VCaP (cell line): ENCODE measurements around the gene ACRBP.

Experiments
- H3K27ac ChIP-seq: fragments of 450-650 bp; 2 replicates; pipeline ENCODE4 v1.5.1; 2017
- TF ChIP-seq, protein P1 (sequence below): fragments of 450-650 bp; conservative IDR thresholded peaks from 2 replicates; pipeline ENCODE4 v1.5.1; 2017; ENCODE audit warnings: mild to moderate bottlenecking, moderate library complexity

Gene ACRBP

DNA sequence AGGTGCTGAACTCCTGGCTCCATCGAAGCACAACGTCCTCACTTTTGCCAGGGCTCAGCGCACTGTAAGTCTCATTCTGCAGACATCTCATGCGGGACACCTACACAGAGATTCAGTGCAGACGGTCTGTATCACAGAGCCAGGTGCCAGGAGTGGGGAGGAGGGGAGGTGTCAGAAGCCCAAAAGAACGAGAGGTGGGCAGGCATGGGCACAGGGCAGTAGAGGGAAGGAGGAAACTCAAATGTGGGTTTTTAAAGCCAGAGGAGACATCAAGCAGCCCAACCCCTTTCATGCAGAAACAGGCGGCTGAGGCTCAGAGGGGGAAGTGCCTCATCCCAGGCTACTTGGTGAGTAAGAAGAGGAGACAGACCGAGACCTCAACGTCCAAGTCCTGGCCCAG, 8.9 kb downstream of the ACRBP start:
- TF ChIP-seq, protein P1, sequence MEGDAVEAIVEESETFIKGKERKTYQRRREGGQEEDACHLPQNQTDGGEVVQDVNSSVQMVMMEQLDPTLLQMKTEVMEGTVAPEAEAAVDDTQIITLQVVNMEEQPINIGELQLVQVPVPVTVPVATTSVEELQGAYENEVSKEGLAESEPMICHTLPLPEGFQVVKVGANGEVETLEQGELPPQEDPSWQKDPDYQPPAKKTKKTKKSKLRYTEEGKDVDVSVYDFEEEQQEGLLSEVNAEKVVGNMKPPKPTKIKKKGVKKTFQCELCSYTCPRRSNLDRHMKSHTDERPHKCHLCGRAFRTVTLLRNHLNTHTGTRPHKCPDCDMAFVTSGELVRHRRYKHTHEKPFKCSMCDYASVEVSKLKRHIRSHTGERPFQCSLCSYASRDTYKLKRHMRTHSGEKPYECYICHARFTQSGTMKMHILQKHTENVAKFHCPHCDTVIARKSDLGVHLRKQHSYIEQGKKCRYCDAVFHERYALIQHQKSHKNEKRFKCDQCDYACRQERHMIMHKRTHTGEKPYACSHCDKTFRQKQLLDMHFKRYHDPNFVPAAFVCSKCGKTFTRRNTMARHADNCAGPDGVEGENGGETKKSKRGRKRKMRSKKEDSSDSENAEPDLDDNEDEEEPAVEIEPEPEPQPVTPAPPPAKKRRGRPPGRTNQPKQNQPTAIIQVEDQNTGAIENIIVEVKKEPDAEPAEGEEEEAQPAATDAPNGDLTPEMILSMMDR = no peak
- no peak overlapping the region for H3K27ac ChIP-seq

DNA sequence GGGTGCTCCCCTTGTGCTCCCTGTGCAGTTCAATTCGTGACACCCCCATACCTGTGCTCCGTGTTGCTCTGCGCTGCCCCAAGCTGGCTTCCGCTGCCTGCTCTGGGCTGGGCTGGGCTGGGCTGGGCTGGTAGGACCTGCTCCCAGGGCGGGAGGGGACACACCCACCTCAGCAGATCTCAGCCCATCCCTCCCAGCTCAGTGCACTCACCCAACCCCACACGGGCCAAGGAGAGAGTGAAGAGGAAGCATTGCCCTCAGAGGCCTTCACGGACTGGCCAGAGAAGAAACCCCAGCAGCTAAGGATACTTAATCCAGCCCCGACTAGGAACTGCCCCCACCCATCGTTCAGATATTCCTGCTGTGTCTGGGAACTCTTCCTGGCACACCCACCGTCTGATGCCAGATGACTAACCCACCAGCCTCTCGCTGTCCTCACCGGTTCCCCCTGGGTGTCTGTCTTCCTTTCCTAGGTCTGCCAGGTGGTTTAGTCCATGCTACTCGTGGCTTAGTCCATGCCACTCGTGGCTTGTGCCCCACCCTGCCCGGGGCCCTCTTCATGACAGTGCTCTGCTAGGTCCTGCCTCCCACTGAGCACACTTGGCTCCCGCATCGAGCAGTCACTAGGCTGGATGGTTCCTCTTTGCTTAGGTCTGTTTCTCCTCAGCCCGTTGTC, 11.2 kb downstream of the ACRBP start, which contains the start of gene LPAR5:
Gene LPAR5 (minus strand): TSS at position 104 of the 676 bp plus-strand sequence. CDS start 14,711 bp downstream, outside the sequence.
- H3K27ac ChIP-seq = no peak within 1 kb of the TSS
- TF ChIP-seq, protein P1 = no peak

DNA sequence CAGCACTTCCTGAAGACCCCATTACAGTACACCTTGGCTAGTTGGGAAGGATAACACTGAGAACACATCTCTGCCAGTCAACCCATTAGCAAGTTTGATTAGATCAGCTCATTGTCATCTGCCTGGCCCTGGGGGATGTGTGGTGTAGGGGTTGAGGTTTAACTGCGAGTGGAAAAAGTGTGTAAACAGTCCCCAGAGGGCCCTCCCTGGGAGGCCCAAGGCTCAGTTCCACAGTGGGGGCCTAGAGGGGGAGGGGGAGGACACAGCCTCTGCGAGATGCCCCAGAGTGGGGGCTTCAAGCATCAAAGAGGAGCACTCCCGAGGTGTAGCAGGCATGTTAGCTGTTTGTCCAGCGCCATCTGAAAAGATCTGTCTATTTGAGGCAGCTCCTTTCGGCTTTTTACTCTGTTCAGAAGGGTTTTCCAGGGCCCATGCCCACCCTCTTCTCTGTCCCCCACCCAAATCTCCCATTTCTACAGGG, 11.8 kb downstream of the ACRBP start:
- TF ChIP-seq, protein P1 = no peak
- no peak overlapping the region for H3K27ac ChIP-seq

DNA sequence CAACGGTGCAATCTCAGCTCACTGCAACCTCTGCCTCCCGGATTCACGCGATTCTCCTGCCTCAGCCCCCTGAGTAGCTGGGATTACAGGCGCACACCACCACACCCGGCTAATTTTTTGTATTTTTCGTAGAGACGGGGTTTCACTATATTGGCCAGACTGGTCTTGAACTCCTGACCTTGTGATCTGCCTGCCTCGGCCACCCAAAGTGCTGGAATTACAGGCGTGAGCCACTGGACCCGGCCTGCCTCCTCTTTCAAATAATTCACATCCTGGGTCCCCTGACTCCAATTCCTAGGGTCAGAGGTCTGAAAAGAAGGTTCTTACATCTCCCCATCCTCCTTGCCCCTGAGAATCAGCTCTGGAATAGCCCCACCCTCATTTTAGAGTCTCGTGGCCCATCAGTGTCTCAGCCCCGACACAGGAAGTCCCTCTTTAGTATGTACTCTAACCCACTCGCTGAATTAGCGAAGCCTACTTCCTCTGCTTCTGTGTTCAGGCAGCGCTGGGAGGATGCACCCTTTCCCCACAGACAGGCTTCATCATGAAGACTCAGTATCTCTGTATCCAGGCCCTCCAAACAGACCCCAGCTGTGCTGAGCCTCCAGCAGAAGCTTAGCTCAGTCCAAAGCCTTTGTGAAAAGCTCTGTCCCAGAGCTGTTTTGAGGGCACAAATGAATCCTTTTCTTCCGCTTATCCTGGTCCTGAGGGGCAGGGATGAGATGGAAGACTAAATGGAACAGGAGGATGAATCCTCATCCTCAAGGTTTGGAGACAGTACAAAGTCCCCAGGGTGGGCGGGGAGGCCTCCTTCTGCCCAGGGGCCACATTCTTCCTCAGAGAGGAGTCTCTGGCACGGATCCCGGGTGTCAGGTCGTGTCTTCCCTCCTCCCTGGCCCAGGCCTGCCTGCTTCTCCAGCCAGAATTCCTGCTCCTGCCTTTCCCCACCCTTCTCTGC, 14.9 kb downstream of the ACRBP start:
- no peak overlapping the region for H3K27ac ChIP-seq
- TF ChIP-seq, protein P1 = no peak

DNA sequence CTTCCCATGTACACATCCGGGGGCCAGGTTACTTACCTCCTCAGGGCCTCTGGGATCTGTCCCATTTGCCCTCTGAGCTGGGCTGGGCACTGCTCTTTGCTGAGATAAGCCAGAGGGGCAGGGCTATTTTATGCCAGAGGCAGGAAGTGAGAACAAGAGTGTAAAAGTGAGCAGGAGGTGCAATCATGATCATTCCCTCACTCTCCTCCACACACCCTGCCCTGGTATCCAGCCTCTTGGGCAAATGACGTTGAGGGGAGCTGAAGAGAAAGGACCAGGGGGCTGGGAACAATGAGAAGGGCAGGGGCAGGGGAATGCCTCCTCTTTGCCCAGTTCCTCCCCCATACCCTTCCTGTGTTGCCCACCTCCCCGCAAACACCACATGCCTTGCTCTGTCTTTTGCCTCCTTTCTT, 15.7 kb downstream of the ACRBP start:
- no peak overlapping the region for H3K27ac ChIP-seq
- TF ChIP-seq, protein P1 = no peak

DNA sequence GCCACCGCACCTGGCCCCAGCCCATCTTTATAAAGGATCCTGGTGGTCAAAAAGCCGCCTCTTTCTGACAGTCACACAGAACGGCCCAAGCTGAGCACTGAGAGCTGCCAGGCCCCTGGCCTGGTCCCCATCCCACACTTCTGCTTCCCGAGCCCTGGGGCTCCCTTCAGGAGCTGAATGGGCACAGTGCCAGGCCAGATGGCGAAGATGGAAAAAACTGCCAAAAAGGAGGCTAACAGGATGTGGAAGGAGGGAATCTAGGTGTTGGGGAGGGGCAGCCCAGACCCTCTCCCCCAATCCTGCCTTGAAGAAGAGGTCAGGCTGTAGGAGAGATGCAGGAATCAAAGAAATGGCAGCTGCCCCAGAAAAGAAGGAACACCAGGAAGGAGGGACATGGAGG, 16.5 kb downstream of the ACRBP start:
- no peak overlapping the region for H3K27ac ChIP-seq
- TF ChIP-seq, protein P1 = no peak

DNA sequence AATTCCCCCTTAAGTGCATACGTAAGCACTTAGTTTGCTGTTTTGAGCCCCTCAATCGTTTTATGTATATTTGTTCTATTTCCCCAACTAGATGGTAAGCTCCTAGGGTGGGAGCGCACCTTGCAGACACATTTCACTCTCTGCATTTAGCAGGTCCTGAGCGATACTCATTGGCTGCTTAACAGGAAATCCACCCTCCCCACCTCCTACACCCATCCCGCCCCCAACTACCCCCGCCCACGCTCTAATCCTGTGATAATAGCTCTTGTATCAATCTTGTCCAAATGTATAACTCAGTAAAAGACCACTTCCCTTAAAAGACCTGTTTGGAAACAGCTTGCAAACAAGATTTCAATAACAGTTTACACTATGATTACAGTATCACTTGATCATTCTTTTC, 19.6 kb downstream of the ACRBP start:
- H3K27ac ChIP-seq = no peak overlapping the region

More for the DNA sequence above, 19.6 kb downstream of the ACRBP start:
- TF ChIP-seq, protein P1 = no peak
